ENCODE results near the gene CRKL.

GRCh38 chr22:20968281-20968977 is 51.2 kb downstream of the CRKL start:
- TF ChIP-seq CTCF (IDR thresholded peaks at IDR 0.05), result no peak
- no peak for TF ChIP-seq EZH2 (IDR thresholded peaks at IDR 0.05; ENCODE audit: borderline replicate concordance, insufficient read depth, low read depth, low read length, poor library complexity, severe bottlenecking)
